Liver (tissue), 3 donors: ENCODE measurements around the gene KLF11.

ENCODE experiments used
- GABPA ChIP-seq, 2 donors: IDR thresholded peaks in 1 of 2; conservative IDR thresholded peaks in 1 of 2; 2 replicates each; pipeline ENCODE4 v1.6.1; 2016; ENCODE audit warnings: antibody characterized with exemption in 2 of 2, mild to moderate bottlenecking in 1 of 2, moderate library complexity in 1 of 2
- RAD21 ChIP-seq, 2 donors: IDR thresholded peaks; 2 replicates each; pipeline ENCODE4 v1.6.1; 2016; ENCODE audit warnings: antibody characterized with exemption in 2 of 2, mild to moderate bottlenecking in 2 of 2
- YY1 ChIP-seq: IDR thresholded peaks from 2 replicates; pipeline ENCODE4 v1.6.1; 2016; ENCODE audit warnings: antibody characterized with exemption, mild to moderate bottlenecking
- TF ChIP-seq, protein P1 (sequence below): IDR thresholded peaks from 2 replicates; pipeline ENCODE4 v1.6.1; 2016; ENCODE audit warnings: antibody characterized with exemption
- TF ChIP-seq, protein P2 (sequence below): fragments of 150-350 bp; IDR thresholded peaks from 2 replicates; pipeline ENCODE4 v1.5.1; 2017; ENCODE audit warnings: improper control_type of control experiment, low read depth, low read length; ENCODE audit not compliant: missing input control
- TF ChIP-seq, protein P3 (sequence below): IDR thresholded peaks from 2 replicates; pipeline ENCODE4 v1.6.1; 2016; ENCODE audit warnings: antibody characterized with exemption, mild to moderate bottlenecking
- TF ChIP-seq, protein P4 (sequence below): IDR thresholded peaks from 2 replicates; pipeline ENCODE4 v1.6.1; 2016; ENCODE audit warnings: antibody characterized with exemption
- donor health status: healthy.
- donor health status: healthy.

DNA sequence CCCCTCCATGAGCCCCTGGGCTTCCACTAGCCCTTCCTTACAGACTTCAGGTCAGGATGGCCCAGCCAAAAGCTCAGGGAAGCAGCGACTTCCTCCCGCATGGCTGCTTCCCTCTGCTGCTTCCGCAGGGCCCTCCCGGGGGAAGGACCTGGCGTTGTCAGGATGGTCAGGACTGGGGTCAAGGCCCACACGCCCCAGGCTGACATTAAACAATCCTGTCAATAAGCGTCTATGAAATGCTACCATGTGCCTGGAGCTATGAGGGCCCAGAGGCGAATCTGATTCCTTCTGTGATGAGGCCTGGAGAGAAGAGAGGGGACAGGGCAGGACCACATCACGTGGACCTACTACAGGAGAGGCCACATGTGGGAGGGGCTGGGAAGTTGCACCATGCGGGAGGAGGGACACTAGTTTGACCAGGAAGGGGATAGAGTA, 19.6 kb downstream of the KLF11 start:
- no peak for TF ChIP-seq YY1
- TF ChIP-seq, protein P1, sequence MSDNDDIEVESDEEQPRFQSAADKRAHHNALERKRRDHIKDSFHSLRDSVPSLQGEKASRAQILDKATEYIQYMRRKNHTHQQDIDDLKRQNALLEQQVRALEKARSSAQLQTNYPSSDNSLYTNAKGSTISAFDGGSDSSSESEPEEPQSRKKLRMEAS, result no peak
- no peak for TF ChIP-seq RAD21 (IDR thresholded peaks at IDR 0.05)
- TF ChIP-seq GABPA (IDR thresholded peaks at IDR 0.05 in 1 of 2, conservative IDR thresholded peaks at IDR 0.05 in 1 of 2), result no peak
- TF ChIP-seq, protein P2, sequence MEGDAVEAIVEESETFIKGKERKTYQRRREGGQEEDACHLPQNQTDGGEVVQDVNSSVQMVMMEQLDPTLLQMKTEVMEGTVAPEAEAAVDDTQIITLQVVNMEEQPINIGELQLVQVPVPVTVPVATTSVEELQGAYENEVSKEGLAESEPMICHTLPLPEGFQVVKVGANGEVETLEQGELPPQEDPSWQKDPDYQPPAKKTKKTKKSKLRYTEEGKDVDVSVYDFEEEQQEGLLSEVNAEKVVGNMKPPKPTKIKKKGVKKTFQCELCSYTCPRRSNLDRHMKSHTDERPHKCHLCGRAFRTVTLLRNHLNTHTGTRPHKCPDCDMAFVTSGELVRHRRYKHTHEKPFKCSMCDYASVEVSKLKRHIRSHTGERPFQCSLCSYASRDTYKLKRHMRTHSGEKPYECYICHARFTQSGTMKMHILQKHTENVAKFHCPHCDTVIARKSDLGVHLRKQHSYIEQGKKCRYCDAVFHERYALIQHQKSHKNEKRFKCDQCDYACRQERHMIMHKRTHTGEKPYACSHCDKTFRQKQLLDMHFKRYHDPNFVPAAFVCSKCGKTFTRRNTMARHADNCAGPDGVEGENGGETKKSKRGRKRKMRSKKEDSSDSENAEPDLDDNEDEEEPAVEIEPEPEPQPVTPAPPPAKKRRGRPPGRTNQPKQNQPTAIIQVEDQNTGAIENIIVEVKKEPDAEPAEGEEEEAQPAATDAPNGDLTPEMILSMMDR, result no peak
- TF ChIP-seq, protein P3, sequence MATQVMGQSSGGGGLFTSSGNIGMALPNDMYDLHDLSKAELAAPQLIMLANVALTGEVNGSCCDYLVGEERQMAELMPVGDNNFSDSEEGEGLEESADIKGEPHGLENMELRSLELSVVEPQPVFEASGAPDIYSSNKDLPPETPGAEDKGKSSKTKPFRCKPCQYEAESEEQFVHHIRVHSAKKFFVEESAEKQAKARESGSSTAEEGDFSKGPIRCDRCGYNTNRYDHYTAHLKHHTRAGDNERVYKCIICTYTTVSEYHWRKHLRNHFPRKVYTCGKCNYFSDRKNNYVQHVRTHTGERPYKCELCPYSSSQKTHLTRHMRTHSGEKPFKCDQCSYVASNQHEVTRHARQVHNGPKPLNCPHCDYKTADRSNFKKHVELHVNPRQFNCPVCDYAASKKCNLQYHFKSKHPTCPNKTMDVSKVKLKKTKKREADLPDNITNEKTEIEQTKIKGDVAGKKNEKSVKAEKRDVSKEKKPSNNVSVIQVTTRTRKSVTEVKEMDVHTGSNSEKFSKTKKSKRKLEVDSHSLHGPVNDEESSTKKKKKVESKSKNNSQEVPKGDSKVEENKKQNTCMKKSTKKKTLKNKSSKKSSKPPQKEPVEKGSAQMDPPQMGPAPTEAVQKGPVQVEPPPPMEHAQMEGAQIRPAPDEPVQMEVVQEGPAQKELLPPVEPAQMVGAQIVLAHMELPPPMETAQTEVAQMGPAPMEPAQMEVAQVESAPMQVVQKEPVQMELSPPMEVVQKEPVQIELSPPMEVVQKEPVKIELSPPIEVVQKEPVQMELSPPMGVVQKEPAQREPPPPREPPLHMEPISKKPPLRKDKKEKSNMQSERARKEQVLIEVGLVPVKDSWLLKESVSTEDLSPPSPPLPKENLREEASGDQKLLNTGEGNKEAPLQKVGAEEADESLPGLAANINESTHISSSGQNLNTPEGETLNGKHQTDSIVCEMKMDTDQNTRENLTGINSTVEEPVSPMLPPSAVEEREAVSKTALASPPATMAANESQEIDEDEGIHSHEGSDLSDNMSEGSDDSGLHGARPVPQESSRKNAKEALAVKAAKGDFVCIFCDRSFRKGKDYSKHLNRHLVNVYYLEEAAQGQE, result no peak
- TF ChIP-seq, protein P4, sequence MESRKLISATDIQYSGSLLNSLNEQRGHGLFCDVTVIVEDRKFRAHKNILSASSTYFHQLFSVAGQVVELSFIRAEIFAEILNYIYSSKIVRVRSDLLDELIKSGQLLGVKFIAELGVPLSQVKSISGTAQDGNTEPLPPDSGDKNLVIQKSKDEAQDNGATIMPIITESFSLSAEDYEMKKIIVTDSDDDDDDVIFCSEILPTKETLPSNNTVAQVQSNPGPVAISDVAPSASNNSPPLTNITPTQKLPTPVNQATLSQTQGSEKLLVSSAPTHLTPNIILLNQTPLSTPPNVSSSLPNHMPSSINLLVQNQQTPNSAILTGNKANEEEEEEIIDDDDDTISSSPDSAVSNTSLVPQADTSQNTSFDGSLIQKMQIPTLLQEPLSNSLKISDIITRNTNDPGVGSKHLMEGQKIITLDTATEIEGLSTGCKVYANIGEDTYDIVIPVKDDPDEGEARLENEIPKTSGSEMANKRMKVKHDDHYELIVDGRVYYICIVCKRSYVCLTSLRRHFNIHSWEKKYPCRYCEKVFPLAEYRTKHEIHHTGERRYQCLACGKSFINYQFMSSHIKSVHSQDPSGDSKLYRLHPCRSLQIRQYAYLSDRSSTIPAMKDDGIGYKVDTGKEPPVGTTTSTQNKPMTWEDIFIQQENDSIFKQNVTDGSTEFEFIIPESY, result no peak
